Progenitor cell of endocrine pancreas (in vitro differentiated cells): ENCODE measurements around the gene CEP57L1. TPM values are rescaled to one million over a fixed set of nuclear protein-coding genes. Genes with fewer than 3 reads are reported as not detected.

Source experiments
- DNase-seq: peaks from one replicate; pipeline ENCODE4 v3.0.0; 2021; ENCODE audit warnings: low spot score; ENCODE audit not compliant: unreplicated experiment
- H3K27ac Mint-ChIP-seq: 2 replicates; pipeline ENCODE4 v1.8.0; 2021; ENCODE audit warnings: mild to moderate bottlenecking, moderate library complexity, mixed read lengths
- H3K27me3 Mint-ChIP-seq: 2 replicates; pipeline ENCODE4 v1.8.0; 2021; ENCODE audit warnings: mixed read lengths
- H3K36me3 Mint-ChIP-seq: 2 replicates; pipeline ENCODE4 v1.8.0; 2022; ENCODE audit warnings: mixed read lengths; ENCODE audit not compliant: insufficient read depth
- H3K4me1 Mint-ChIP-seq: 2 replicates; pipeline ENCODE4 v1.8.0; 2021; ENCODE audit warnings: low read depth, mixed read lengths
- H3K4me3 Mint-ChIP-seq: 2 replicates; pipeline ENCODE4 v1.8.0; 2021; ENCODE audit warnings: low read depth, mild to moderate bottlenecking, moderate library complexity, mixed read lengths
- H3K9me3 Mint-ChIP-seq: 2 replicates; pipeline ENCODE4 v1.8.0; 2021; ENCODE audit warnings: low read depth, mixed read lengths
- CTCF ChIP-seq: fragments of 200-600 bp; sonication (generic); IDR thresholded peaks from one replicate; pipeline ENCODE4 v1.5.0; 2021; ENCODE audit warnings: antibody characterized with exemption, mild to moderate bottlenecking; ENCODE audit not compliant: unreplicated experiment
- total RNA-seq: library from RNA; stranded (reverse); gene quantifications from 2 replicates; pipeline ENCODE4 v1.2.1, GENCODE V29; 2021

CEP57L1 gene
- total RNA-seq, 1 donor from 2014 or later, result 11.4 TPM

- DNase-seq, result no peak
- H3K4me3 Mint-ChIP-seq, result no peak overlapping the region
Observed at GRCh38 chr6:109074133-109074415, 21.2 kb upstream of the CEP57L1 start.

GRCh38 chr6:109075934-109076333 is 19.4 kb upstream of the CEP57L1 start:
- Mint-ChIP-seq H3K4me3 (no peak overlapping the region), H3K9me3 (no peaks in the 10 kb centered on the region), H3K27ac (no peak overlapping the region), H3K27me3 (no peaks in the 10 kb centered on the region), H3K36me3 (no peaks in the 10 kb centered on the region), H3K4me1 (peaks cover 7% of the 10 kb centered on the region)
- no peak for TF ChIP-seq CTCF
- DNase-seq, result no peak

More at GRCh38 chr6:109074133-109074415, 21.2 kb upstream of the CEP57L1 start:
- H3K27me3 Mint-ChIP-seq, result no peaks in the 10 kb centered on the region
- no peaks in the 10 kb centered on the region for H3K9me3 Mint-ChIP-seq
- peaks cover 7% of the 10 kb centered on the region for H3K4me1 Mint-ChIP-seq
- no peak overlapping the region for H3K27ac Mint-ChIP-seq
- no peak for TF ChIP-seq CTCF
- no peaks in the 10 kb centered on the region for H3K36me3 Mint-ChIP-seq

- Mint-ChIP-seq H3K27me3 (no peaks in the 10 kb centered on the region), H3K9me3 (no peaks in the 10 kb centered on the region), H3K36me3 (no peaks in the 10 kb centered on the region), H3K27ac (no peak overlapping the region), H3K4me1 (peaks cover 7% of the 10 kb centered on the region), H3K4me3 (no peak overlapping the region)
- no peak for DNase-seq
- no peak for TF ChIP-seq CTCF
Observed at GRCh38 chr6:109076377-109076776, 18.9 kb upstream of the CEP57L1 start.

GRCh38 chr6:109079981-109080380 is 15.3 kb upstream of the CEP57L1 start:
- no peak for TF ChIP-seq CTCF
- Mint-ChIP-seq H3K36me3 (no peaks in the 10 kb centered on the region), H3K4me1 (no peaks in the 10 kb centered on the region), H3K9me3 (no peaks in the 10 kb centered on the region), H3K4me3 (no peak overlapping the region), H3K27ac (no peak overlapping the region), H3K27me3 (no peaks in the 10 kb centered on the region)
- no peak for DNase-seq

- H3K4me1 Mint-ChIP-seq, result no peaks in the 10 kb centered on the region
- no peak overlapping the region for H3K27ac Mint-ChIP-seq
- H3K9me3 Mint-ChIP-seq, result no peaks in the 10 kb centered on the region
- H3K36me3 Mint-ChIP-seq, result no peaks in the 10 kb centered on the region
- H3K4me3 Mint-ChIP-seq, result no peak overlapping the region
- DNase-seq, result no peak
- no peak for TF ChIP-seq CTCF
- no peaks in the 10 kb centered on the region for H3K27me3 Mint-ChIP-seq
Observed at GRCh38 chr6:109081026-109081425, 14.3 kb upstream of the CEP57L1 start.
